Keratinocyte (primary cell): Measurements from ENCODE around the gene TIMM8B. TPM values are rescaled to one million over a fixed set of nuclear protein-coding genes. Genes with fewer than 3 reads are reported as not detected.

Experiments
- DNase-seq: peaks from one replicate; pipeline ENCODE4 v3.0.0-alpha.2; 2011; ENCODE audit warnings: low read depth, missing footprints, low spot score
- FAIRE-seq: peaks from 2 replicates; lab custom pipeline; 2011; peaks lifted over from hg19 to GRCh38; lab: Jason Lieb, UNC
- H2AFZ ChIP-seq: 2 replicates; pipeline ENCODE4 v1.6.0; 2012; ENCODE audit warnings: low read length, control low read depth, inconsistent platforms; ENCODE audit not compliant: control insufficient read depth
- H3K27ac ChIP-seq: 2 replicates; pipeline ENCODE4 v1.5.1; 2011; ENCODE audit warnings: low read length; ENCODE audit not compliant: control insufficient read depth, insufficient read depth
- H3K27me3 ChIP-seq: 3 replicates; pipeline ENCODE4 v1.6.0; 2011; ENCODE audit warnings: low read length; ENCODE audit not compliant: control insufficient read depth, insufficient read depth; ENCODE audit errors: extremely low read depth
- H3K36me3 ChIP-seq, 2 experiments: 2 replicates in 1 of 2; 3 replicates in 1 of 2; pipeline ENCODE4 v1.5.1; 2011; ENCODE audit warnings: low read length in 2 of 2, mild to moderate bottlenecking in 1 of 2; ENCODE audit not compliant: control insufficient read depth in 2 of 2, insufficient read depth in 2 of 2; ENCODE audit errors: extremely low read depth in 1 of 2
- H3K4me1 ChIP-seq: 3 replicates; pipeline ENCODE4 v1.5.1; 2011; ENCODE audit warnings: low read length; ENCODE audit not compliant: control insufficient read depth, insufficient read depth; ENCODE audit errors: extremely low read depth
- H3K4me2 ChIP-seq: 3 replicates; pipeline ENCODE4 v1.6.0; 2011; ENCODE audit warnings: low read depth, low read length; ENCODE audit not compliant: control insufficient read depth, insufficient read depth; ENCODE audit errors: extremely low read depth
- H3K4me3 ChIP-seq, 3 experiments: fragments of 200-600 bp in 1 of 3; sonication (generic) in 1 of 3; 2 replicates in 2 of 3; 3 replicates in 1 of 3; pipeline ENCODE4 v1.5.1; 2011 to 2016; ENCODE audit warnings: low read length in 3 of 3, mild to moderate bottlenecking in 3 of 3, control low read depth in 2 of 3, inconsistent platforms in 1 of 3, low read depth in 1 of 3, mixed read lengths in 1 of 3, mixed run types in 1 of 3, moderate library complexity in 1 of 3; ENCODE audit not compliant: control insufficient read depth in 2 of 3, insufficient read depth in 2 of 3; ENCODE audit errors: extremely low read depth in 1 of 3
- H3K79me2 ChIP-seq: 2 replicates; pipeline ENCODE4 v1.6.0; 2012; ENCODE audit warnings: low read length; ENCODE audit not compliant: control insufficient read depth, insufficient read depth
- H3K9ac ChIP-seq: 3 replicates; pipeline ENCODE4 v1.6.0; 2011; ENCODE audit warnings: low read length; ENCODE audit not compliant: control insufficient read depth, insufficient read depth; ENCODE audit errors: extremely low read depth
- H3K9me1 ChIP-seq: 3 replicates; pipeline ENCODE4 v1.6.0; 2011; ENCODE audit warnings: low read length; ENCODE audit not compliant: control insufficient read depth, insufficient read depth; ENCODE audit errors: extremely low read depth
- H3K9me3 ChIP-seq: 2 replicates; pipeline ENCODE4 v1.5.1; 2012; ENCODE audit warnings: low read depth, low read length; ENCODE audit not compliant: control insufficient read depth
- H4K20me1 ChIP-seq: 3 replicates; pipeline ENCODE4 v1.6.0; 2011; ENCODE audit warnings: low read length; ENCODE audit not compliant: control insufficient read depth, insufficient read depth; ENCODE audit errors: extremely low read depth
- CTCF ChIP-seq, 3 experiments: IDR thresholded peaks in 1 of 3; conservative IDR thresholded peaks in 1 of 3; optimal IDR thresholded peaks in 1 of 3; 2 replicates in 2 of 3; 3 replicates in 1 of 3; pipeline versions ENCODE3 to v1.5.1; 2011; ENCODE audit warnings: low read length in 3 of 3, mild to moderate bottlenecking in 3 of 3, moderate library complexity in 2 of 3, control low read depth in 1 of 3, inconsistent platforms in 1 of 3; ENCODE audit not compliant: insufficient read depth in 2 of 3; ENCODE audit errors: extremely low read depth in 1 of 3
- EZH2 ChIP-seq: IDR thresholded peaks from one replicate; pipeline ENCODE4 v1.6.1; 2012; ENCODE audit warnings: inconsistent platforms, mild to moderate bottlenecking, low read length, moderate library complexity
- dilution Hi-C: fragments of 300-500 bp; cut with MboI; formaldehyde crosslinking; loops from one replicate; pipeline ENCODE4 v1.7.0; 2020; ENCODE audit warnings: low sequenced_read_pairs; ENCODE audit not compliant: extremely low pct_ligation_motif_present
- polyA plus RNA-seq, 5 experiments: library from polyadenylated mRNA; depleted of rRNA in 3 of 5; stranded (reverse) in 3 of 5; stranded (forward) in 1 of 5; unstranded in 1 of 5; fragments of >200 nt; gene quantifications; 1 replicate in 1 of 5; 2 replicates in 3 of 5; 3 replicates in 1 of 5; pipeline versions ENCODE4 v1.2.1 to v1.2.3, GENCODE V29; 2011 to 2012; ENCODE audit warnings: missing spikeins in 2 of 5, low read depth in 1 of 5, low replicate concordance in 1 of 5

The TIMM8B gene
- polyA plus RNA-seq, 1 donor (not counting 4 experiments of a cell fraction or from before 2014, with no cell fraction given) = 126 TPM

- Histone ChIP-seq H3K4me2 (no peak overlapping the region), H3K9me1 (no peaks in the 10 kb centered on the region), H3K27ac (no peak overlapping the region), H4K20me1 (no peaks in the 10 kb centered on the region), H3K9ac (no peak overlapping the region), H3K36me3 (no peaks in the 10 kb centered on the region), H3K9me3 (no peaks in the 10 kb centered on the region), H3K4me1 (peaks cover 3% of the 10 kb centered on the region), H3K4me3 (no peak overlapping the region), H3K27me3 (no peaks in the 10 kb centered on the region), H3K79me2 (no peaks in the 10 kb centered on the region), H2AFZ (no peak overlapping the region)
- TF ChIP-seq EZH2 = no peak
- TF ChIP-seq CTCF (optimal IDR thresholded peaks at IDR 0.05 in 1 of 3, IDR thresholded peaks at IDR 0.05 in 1 of 3, conservative IDR thresholded peaks at IDR 0.05 in 1 of 3; ENCODE audit: extremely low read depth in 1 of 3, insufficient read depth in 2 of 3, low read length in 3 of 3) = no peak
- DNase-seq = no peak
- dilution Hi-C loops = no loop called here
- no peak for FAIRE-seq
Measured at GRCh38 chr11:112103446-112103845, 16.9 kb upstream of the TIMM8B start.

GRCh38 chr11:112100462-112100861 is 13.9 kb upstream of the TIMM8B start:
- H3K4me2 ChIP-seq = no peak overlapping the region
- no peaks in the 10 kb centered on the region for H4K20me1 ChIP-seq
- H3K9ac ChIP-seq = no peak overlapping the region
- H2AFZ ChIP-seq = no peak overlapping the region
- DNase-seq = no peak
- H3K27ac ChIP-seq = no peak overlapping the region
- H3K36me3 ChIP-seq = no peaks in the 10 kb centered on the region
- H3K9me3 ChIP-seq = no peaks in the 10 kb centered on the region
- no peak overlapping the region for H3K4me3 ChIP-seq
- no peak for TF ChIP-seq CTCF (optimal IDR thresholded peaks at IDR 0.05 in 1 of 3, IDR thresholded peaks at IDR 0.05 in 1 of 3, conservative IDR thresholded peaks at IDR 0.05 in 1 of 3; ENCODE audit: extremely low read depth in 1 of 3, insufficient read depth in 2 of 3, low read length in 3 of 3)
- TF ChIP-seq EZH2 = no peak
- no peak for FAIRE-seq
- no peaks in the 10 kb centered on the region for H3K9me1 ChIP-seq
- no peaks in the 10 kb centered on the region for H3K27me3 ChIP-seq
- dilution Hi-C loops = no loop called here
- H3K4me1 ChIP-seq = peaks cover 1% of the 10 kb centered on the region
- no peaks in the 10 kb centered on the region for H3K79me2 ChIP-seq
